Activated CD8-positive, alpha-beta memory T cell treated with anti-CD3 and anti-CD28 coated beads, Interleukin-2, amount 50 U/mL, for 1 hour (primary cell): ENCODE data around the gene ENGASE.

Experiments used
- DNase-seq: peaks from one replicate; pipeline ENCODE4 v3.0.0-alpha.2; 2020; ENCODE audit errors: extremely low read depth

ENGASE gene

GRCh38 chr17:79113699-79114457 lies 39.3 kb downstream of the ENGASE start:
- DNase-seq: no peak

GRCh38 chr17:79114458-79115301 lies 40.1 kb downstream of the ENGASE start:
- no peak for DNase-seq

- DNase-seq: no peak
Measured at GRCh38 chr17:79115487-79115886, 40.9 kb downstream of the ENGASE start.

- no peak for DNase-seq
Measured at GRCh38 chr17:79116575-79117368, 42.1 kb downstream of the ENGASE start.

- no peak for DNase-seq
Measured at GRCh38 chr17:79117905-79118487, 43.4 kb downstream of the ENGASE start.

GRCh38 chr17:79118924-79119323 lies 44.3 kb downstream of the ENGASE start:
- DNase-seq: no peak

- no peak for DNase-seq
Measured at GRCh38 chr17:79120259-79120658, 45.6 kb downstream of the ENGASE start.

GRCh38 chr17:79123988-79124387 lies 49.4 kb downstream of the ENGASE start:
- DNase-seq: no peak

GRCh38 chr17:79124513-79125209 lies 50.0 kb downstream of the ENGASE start:
- DNase-seq: no peak

- no peak for DNase-seq
Measured at GRCh38 chr17:79125503-79125902, 50.9 kb downstream of the ENGASE start.

- no peak for DNase-seq
Measured at GRCh38 chr17:79126139-79126538, 51.5 kb downstream of the ENGASE start.

- DNase-seq: no peak
Measured at GRCh38 chr17:79127534-79128135, 53.0 kb downstream of the ENGASE start.

- DNase-seq: no peak
Measured at GRCh38 chr17:79129523-79129922, 54.9 kb downstream of the ENGASE start.

GRCh38 chr17:79130536-79131273 lies 56.1 kb downstream of the ENGASE start:
- no peak for DNase-seq

- DNase-seq: no peak
Measured at GRCh38 chr17:79131274-79131635, 56.6 kb downstream of the ENGASE start.

- no peak for DNase-seq
Measured at GRCh38 chr17:79131701-79132100, 57.1 kb downstream of the ENGASE start.

- DNase-seq: no peak
Measured at GRCh38 chr17:79132271-79133064, 57.8 kb downstream of the ENGASE start.

- no peak for DNase-seq
Measured at GRCh38 chr17:79133214-79133613, 58.6 kb downstream of the ENGASE start.

GRCh38 chr17:79133985-79134384 lies 59.4 kb downstream of the ENGASE start:
- DNase-seq: no peak
